Inflammatory macrophage treated with lipopolysaccharide for 1 hour (primary cell): ENCODE measurements around the gene SCMH1.

Source experiments
- DNase-seq, 2 donors: peaks; one replicate each; pipeline ENCODE4 v3.0.0-alpha.2; 2020 to 2022

Gene SCMH1

GRCh38 chr1:40987439-40988276 lies 254.4 kb downstream of the SCMH1 start:
- no peak for DNase-seq

- DNase-seq = no peak
Observed at GRCh38 chr1:40986956-40987355, 255.2 kb downstream of the SCMH1 start.

- DNase-seq = no peak
Observed at GRCh38 chr1:40986328-40986783, 255.8 kb downstream of the SCMH1 start.

GRCh38 chr1:40985875-40986274 lies 256.2 kb downstream of the SCMH1 start:
- no peak for DNase-seq

GRCh38 chr1:40985161-40985560 lies 256.9 kb downstream of the SCMH1 start:
- DNase-seq = no peak

GRCh38 chr1:40984531-40984930 lies 257.6 kb downstream of the SCMH1 start:
- DNase-seq = no peak

- DNase-seq = no peak
Observed at GRCh38 chr1:40984066-40984465, 258.0 kb downstream of the SCMH1 start.

- no peak for DNase-seq
Observed at GRCh38 chr1:40983286-40983685, 258.8 kb downstream of the SCMH1 start.

- no peak for DNase-seq
Observed at GRCh38 chr1:40982721-40983120, 259.4 kb downstream of the SCMH1 start.

- no peak for DNase-seq
Observed at GRCh38 chr1:40981691-40982448, 260.2 kb downstream of the SCMH1 start.

GRCh38 chr1:40980453-40981121 lies 261.5 kb downstream of the SCMH1 start:
- DNase-seq = peak in 1 of 2 donors; percentile 8

GRCh38 chr1:40980068-40980452 lies 262.0 kb downstream of the SCMH1 start:
- no peak for DNase-seq

GRCh38 chr1:40979241-40980067 lies 262.7 kb downstream of the SCMH1 start, which contains the start of gene CTPS1:
CTPS1 (plus strand) TSS chr1:40979696; CDS start chr1:40983291, 3,595 bp downstream.
- peak; percentile 86 to 94 for DNase-seq

- DNase-seq = no peak
Observed at GRCh38 chr1:40978886-40979240, 263.2 kb downstream of the SCMH1 start.

- no peak for DNase-seq
Observed at GRCh38 chr1:40977716-40978115, 264.4 kb downstream of the SCMH1 start.
